CD1c-positive myeloid dendritic cell (primary cell): ENCODE measurements around the gene MADD.
A peak's percentile ranks its signal among the peaks of the same experiment; 100 is the strongest.

Experiments
- DNase-seq: peaks from one replicate; pipeline ENCODE4 v3.0.0-alpha.2; 2016; ENCODE audit errors: extremely low spot score

MADD gene

DNA sequence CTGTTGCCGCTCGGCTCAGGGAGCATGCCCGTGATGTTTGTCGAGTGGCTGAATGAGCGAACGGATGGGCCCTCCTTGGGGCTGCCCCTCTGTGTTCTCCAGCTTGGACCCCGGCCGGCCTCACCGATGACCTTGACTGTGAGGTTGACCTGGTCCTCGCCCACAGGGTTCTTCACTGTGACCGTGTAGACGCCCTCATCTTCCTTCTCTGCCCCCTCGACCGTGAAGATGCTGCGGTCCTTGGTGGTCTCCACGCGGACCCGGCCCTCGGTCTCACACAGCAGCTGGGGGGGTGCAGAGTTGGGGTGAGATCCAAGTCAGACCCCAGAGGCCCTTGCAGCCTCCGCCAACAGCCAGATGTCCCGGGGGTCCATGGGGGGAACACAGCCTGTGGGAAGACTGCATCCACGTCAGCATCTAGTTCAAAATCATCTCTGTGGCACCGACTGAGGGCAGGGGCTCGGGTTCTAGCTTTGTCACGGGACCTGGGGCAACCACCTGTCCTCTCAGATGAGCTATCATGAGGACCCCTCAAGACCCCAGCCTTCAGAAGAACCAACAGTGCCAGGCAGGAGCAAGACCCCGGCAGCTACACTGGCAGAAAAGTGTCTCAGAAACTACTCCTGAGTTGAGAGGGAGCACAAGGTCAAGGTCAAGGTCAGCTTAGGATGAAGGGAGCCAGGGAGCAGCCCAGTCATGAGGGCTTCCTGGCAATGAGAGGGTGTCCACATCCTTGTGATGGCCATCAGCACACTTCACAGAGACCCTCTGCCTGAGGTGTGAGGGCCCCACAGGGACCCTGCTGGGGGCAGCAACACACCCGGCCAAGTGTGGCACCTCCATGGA lies 68.7 kb downstream of the MADD start:
- no peak for DNase-seq

DNA sequence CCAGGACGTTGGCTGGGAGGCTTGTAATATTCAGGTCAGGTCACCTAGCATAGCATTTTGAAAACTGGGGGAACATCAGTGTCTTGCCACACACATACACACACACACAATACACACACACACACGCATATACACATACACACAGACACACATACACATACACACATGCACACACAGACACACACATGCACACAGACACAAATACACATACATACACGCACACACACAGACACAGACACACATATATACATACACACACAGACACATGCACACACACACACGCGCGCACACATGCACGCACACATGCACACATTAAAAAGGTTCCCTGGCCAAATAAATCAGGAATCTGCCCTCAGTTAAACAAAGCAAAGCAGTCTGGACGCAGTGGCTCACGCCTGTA lies 70.1 kb downstream of the MADD start:
- DNase-seq, result no peak

DNA sequence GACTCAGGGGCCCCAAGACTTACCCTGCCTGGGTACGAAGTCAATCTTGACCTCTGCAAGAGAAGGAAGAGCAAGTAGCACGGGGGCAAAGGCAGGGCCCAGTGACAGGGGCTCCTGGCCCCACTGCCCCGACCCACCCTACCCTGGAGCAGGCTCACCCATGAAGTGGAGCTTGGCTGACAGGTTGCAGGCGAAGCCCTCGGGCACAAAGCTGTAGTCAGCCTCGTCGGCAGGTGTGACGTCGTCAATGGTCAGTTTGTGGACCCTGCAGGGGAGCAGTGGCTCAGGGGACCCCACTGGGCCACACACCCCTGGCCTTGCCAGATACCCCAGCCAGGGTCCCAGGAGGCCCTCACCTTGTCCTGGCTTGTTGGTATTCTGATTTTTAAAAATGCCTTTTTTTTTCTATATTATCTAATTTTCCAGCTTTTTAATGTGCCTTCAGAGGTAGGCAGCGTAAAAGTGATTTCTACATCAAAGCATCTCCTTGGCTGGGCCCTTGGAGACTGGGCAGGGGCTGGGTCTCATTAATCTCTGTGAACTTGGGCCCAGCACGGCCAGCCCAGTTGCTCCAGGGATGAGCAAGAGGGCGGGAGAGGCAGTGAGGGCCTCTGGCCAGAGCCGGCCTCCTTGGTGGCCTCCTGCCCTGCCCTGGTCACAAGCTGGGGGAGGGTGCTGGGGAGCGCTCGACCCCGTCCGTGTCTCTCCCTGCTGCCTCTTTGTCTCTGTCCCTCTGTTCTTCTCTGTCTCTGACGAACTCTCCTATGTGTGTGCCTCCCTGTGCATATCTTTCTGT lies 71.2 kb downstream of the MADD start:
- DNase-seq, result no peak

DNA sequence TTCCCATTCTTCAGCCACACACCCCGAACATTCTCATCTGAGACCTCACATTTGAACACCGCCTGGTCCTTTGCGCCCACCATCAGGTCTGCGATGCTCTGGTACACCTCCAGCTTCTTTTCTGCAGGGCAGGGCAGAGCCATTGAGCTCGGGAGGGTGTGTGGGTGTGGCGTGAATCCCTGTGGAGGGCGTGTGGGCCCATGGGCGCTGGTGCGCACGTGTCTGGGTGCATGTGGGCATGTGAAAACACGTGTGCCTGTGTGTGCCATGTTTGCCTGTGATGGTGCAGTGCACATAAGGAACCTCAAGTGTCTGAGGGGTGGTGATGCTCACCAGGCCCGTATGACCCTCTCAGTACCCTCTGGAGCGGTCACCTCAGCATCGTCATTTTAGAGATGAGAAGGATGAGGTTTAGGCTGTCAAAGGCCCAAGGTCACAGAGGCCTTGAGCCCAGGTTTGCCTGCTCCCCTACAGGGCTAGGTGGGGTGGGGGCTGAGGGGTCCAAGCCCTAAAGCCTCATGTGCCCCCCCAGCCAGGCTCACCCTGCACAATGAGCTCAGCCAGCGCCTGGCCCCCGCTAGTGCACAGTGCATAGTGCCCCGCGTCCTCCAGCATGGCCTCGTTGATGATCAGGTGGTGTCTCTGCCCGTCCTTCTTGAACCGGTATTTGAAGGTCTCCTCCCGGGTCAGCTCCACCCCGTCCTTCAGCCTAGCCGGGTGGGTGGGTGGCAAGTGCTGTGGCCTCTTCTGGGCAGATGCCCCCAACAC lies 72.3 kb downstream of the MADD start:
- DNase-seq, result no peak

DNA sequence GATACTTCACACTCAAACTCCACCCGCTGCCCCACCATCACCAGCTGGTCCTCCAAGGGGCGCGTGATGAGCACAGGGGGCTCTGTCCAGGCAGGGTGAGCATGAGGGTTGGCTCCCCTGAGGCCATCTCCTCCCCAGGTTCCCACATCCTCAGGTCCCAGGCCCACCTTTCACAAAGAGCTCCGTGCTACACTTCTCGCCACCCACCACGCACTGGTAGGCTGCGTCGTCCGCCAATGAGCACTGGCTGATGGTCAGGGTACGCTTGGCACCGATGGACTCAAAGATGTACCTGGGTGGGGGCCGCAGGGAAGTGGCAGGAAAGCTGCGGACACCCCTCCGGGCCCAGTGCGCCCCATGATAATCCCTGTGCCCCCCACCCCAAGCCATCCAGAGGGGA lies 72.9 kb downstream of the MADD start:
- DNase-seq, result no peak

DNA sequence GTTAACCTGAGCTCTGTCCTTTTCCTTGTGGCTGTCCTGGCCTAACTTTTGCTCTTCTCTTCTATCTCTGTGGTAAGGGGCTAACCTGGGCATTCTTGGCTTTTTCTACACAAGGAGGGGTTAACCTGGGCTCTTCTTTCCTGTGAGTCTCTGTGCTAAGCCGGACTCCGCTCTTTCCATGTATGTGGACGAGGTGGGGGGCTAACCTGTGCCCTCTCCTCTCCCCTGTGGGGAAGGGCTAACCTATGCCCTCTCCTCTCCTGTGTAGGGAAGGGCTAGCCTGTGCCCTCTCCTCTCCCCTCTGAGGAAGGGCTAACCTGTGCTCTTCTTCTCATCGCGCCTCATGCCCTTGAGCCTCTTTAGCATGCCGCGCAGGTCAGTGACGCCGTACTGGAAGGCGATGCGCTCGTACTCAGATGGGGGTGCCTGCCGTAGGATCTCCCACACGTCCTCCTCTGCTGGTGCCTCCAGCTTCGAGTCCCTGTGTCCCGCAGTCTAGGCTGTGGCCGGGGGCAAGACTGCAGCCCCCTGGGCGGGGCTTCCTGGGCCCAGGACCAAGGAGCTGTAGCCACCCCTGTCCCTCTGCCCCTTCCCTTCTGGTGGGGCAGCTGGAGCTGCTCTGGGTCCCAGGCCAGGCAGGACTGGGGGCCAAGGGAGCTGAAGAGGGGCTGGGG lies 76.1 kb downstream of the MADD start:
- DNase-seq, result no peak

DNA sequence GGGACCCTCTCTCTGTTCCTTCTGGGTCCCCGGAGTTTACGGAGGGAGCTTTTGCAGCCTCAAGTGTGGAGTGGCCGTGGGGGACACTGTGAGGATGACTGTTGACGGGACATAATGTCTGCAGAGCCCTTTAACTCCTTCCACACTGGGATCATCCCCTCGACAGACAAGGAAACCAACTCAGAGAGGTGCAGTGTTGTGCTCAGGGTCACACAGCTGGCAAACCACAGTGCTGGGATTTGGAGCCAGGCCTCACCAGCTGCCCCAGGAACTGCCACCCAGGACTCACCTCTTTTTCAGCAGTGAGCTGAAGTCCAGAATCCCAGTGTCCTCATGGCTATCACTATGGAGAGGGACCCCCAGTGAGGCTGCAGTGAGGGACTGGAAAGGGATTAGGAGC lies 77.2 kb downstream of the MADD start:
- DNase-seq, result no peak

DNA sequence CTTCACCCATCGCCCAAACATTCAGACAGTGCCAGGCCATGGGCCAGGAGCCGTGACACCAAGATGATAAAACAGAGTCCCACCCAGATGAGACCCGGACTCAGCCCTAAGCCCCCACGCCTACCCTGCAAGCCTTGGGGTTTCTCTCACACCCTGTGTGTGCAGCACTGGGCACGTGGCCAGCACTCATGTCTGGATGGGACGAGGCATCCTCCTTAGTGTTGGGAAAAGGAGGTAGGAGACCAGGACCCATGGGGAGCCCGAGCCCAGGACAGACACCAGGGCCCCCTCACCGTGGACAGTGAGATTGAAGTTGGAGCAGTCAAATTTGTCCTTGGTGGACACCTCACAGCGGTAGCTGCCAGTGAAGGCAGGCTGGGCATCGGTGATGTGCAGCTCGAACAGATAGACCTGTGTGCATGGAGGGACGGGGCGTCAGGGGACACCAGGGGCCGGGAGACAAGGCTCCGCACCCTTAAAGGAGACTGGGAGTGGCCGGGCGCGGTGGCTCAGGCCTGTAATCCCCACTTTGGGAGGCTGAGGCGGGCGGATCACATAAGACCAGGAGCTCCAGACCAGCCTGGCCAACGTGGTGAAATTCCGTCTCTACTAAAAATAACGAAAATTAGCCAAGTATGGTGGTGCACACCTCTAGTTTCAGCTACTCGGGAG lies 78.3 kb downstream of the MADD start:
- no peak for DNase-seq

DNA sequence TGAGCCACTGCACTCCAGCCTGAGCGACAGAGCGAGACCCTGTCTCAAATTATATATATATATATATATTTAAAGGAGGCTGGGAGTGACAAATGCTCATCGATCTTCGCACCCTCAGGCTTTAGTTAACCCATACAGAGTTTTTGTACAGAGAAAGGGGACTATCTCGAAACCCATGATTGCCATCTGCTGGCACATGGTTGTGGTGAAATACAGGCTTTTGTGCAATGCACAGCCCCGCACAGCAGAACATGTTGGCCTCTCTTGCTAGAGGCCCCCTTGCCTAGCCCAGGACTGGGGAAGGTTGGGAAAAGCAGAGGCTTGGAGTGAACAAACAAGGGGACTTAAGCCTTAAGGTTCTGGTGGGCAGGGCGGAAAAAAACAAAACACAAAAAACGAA lies 78.9 kb downstream of the MADD start:
- DNase-seq, result no peak

DNA sequence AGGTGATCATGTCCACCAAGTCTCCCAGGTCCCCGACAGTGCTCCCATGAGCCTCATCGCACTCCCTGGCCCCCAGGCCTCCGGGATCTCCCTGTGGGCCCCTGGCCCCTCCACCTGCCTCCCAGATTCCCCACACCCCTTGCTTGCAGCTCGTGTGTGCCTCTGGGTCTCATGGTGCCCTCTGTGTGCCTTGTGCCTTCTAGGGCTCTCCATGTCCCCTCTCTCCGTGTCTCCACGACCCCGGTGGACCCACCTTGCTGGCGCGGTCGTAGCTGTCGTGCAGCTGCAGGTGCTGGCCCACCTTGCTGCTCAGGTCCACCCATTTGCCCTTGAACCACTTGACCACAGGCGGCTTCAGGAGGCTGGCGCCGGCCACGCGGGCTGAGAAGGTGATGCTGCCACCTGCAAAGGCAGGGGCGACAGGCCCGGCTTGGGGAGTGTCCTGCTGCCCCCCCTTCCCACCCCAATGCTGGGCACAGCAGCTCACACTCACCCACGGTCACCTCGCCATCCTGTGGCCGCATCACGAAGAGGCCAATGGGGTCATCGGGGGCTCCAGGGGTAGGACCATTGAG lies 79.7 kb downstream of the MADD start:
- DNase-seq, result no peak

DNA sequence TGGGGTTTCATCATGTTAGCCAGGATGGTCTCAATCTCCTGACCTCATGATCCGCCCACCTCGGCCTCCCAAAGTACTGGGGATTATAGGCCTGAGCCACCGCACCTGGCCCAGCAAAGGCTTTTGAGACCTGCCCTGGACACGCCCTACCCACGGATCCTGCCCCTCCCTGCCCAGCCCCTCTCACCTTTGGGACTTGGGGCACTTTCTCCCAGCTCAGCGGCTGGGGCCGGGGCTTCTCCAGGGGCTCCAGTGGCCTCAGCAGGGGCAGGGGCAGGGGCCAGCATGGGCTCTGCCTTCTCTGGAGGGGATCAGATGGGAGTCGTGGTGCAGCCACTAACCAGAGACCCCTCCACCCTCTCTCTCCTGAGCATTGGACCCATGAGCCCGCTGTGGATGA lies 80.4 kb downstream of the MADD start:
- DNase-seq, result no peak

DNA sequence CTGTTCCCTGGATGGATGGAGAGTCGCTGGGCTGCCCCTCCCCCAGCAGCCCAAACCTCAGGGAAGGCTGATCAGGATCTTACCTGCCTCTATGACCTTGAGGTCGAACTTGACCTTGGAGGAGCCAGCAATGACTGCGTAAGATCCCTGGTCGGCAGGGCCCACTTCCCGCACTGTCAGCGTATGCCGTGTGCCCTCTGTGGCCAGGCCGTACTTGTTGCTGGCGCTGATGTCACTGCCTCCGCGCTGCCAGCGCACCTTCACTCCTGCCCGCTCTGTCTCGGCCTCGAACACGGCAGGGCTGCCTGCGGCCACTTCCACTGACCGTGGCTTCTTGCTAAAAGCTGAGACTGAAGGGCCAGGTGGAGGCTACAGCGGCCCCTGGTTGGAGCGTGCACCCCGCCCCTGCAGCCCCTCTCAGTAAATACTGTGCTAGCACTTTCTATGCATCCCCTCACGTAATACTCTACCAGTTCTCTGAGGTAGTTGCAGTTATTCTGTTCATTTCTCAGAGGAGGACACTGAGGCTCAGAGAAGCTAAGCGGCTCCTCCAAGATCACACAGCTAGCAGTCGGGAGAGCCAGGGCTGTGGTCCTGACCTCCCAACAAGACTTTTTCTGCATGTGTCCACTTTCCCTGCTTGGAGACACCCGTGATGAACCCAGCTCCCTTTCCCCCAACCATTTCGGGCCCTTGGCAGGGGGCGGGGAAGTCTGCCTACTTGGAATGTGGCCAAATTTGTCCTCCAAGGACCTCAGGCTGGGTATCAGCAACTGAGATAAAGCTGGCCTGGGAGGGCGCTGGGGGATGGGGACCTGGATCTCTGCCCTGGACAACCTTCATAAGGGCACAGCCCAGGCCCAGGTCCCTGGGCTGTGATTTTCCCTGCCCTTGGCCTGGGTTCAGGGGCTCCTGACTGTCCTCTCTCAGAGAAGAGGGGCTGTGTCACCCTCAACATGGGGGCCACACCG lies 81.5 kb downstream of the MADD start:
- DNase-seq, result no peak

DNA sequence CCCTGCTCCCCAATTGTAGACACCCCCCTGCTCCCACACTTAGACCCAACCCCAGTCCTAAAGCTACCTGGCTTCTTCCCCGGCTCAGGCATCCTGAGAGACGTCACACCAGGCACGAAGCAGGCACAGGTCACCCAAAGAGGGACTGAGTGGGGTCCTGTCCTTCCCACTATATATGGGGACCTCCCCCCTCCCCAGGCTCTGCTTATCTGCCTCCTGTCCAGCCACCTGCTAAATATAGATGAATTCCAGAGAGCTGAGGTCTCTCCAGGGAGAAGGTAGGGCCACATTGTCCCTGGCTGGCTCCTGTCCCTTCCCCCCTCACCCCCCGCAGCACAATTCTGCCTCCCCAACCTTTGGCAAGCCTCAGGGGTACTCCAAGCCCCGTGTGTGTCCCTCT lies 82.6 kb downstream of the MADD start, which contains the start of gene MYBPC3:
TSS of gene MYBPC3 (minus strand) at position 147 of the 400 bp plus-strand sequence. CDS start at position 92, 55 bp downstream.
- DNase-seq, result no peak

DNA sequence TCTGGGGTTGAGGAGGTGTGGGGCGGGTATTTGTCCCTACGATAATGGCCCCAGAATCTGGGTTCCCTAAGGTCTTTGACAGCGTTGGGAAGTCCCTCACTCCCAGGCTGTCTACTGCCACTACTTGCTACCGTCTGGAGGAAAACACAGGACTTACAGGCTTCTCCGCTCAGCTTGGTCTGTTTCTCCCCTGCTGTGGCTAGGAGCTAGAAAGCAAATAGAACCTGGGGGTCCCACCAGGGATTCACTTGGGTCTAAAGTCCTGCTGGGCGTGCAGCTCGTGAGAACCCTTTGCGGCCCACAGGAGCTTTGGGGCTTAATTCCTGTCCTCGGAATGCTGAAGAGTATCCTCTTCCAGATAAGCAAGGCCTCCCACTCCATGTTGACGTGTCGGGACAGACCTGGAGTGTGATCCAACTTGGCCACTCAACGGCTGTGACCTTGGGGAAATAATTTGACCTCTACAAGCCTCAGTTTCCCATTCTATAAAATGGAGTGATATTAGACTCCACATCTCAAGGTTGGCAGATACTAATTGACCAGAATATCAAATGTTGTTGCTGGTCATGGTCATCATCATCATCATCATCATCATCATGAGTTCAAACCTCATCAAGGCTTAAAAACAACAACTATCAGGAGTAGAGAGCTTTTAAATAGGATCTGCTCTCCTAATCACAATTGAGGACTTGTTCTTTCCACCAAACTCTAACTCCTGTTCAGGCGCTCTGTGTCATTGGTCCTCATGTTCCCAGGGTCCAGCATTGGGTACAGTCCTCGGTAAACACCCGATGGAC lies 84.2 kb downstream of the MADD start:
- DNase-seq, result no peak

DNA sequence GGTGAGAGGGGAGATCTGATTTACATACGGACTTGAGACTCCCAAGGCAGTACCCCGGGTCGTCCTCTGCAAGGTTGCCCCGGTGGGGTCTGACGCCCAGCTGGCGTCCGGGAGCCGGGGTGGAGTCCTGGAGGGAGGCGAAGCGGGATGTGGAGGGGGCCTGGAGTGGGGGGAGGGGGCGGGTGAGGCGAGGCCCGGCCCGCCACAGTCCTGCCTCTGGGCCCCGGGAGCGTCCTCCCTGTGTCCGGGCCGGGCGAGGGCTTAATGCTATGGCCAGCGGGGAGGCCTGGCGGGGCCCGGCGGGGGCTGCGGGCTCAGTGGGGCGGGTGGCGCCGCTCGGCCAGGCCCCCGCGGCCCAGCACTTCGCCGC lies 85.0 kb downstream of the MADD start:
- DNase-seq, result no peak

DNA sequence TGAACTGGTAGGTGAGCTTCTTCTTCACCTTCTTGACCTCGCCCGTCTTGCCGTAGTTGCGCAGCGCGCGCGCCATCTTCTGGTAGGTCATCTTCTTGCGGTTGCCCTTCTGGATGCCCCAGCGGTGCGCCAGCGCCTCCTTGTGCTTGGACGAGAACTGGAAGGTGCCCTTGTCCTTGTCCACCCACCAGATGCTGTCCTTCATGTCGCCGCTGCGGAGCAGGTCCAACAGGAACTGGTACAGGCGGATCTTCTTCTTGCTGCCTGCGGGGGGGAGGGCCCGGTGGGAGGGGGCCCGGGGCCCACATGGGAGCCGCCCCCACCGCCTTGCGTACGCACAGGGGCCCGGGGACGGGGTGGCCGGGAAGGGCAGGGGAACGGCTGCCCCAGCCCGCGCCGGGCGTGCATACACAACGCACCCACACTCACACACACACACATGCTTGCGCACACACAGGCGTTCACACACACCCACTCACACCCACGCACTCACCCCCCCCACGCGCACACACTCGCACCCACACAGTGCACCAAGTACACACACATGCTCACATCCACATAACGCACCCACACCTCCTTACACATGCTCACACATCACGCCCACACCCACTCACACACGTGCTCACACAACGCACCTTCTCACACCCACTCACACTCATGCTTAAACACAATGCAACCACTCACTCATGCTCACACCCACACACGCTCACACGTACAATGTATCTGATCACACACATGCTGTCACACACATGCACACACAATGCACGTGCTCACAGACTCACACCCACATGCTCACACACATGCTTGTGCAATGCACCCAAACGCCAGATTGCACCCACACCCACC lies 85.6 kb downstream of the MADD start:
- peak; percentile 44 for DNase-seq

DNA sequence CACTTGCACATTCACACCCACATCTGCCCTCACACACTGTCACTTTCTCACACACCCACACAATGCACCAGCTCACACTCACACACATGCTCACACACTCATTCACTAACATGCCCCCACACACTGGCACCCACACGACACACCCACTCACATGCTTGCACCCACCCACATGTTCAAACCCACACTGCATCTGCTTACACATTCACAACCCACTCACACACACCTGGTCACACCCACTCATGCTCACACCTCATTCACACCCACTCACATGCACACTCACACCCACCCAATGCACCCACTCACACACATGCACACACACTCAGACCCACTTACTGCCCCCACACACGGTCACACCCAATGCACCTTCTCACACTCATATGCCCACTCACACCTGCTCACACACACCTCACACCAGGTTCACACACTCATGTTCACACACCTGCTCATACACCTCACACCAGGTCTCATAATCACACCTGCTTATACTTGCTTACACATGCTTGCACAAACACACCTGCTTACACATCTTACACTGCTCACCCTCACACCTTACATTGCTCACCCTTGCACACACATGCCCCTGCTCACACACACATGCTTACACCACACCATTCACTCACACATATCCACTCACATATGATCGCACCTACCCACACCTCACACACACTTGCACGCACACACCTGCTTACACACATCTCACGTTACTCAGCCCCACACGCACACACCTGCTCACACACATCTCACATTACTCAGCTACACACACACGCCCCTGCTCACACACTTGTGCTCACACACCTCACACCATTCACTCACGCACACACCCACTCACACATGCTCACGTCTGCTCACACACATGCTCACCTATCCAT lies 86.4 kb downstream of the MADD start:
- DNase-seq, result no peak
